Fibroblast of villous mesenchyme (primary cell): ENCODE results near the gene BET1L. TPM values are rescaled to one million over a fixed set of nuclear protein-coding genes. Genes with fewer than 3 reads are reported as not detected.
A peak's percentile ranks its signal among the peaks of the same experiment; 100 is the strongest.

Source experiments
- DNase-seq: peaks from one replicate; pipeline ENCODE4 v3.0.0-alpha.2; 2010; ENCODE audit warnings: low read depth
- H3K4me3 ChIP-seq: 2 replicates; pipeline ENCODE4 v1.5.1; 2011; ENCODE audit warnings: low read depth, mild to moderate bottlenecking, low read length
- CTCF ChIP-seq: IDR thresholded peaks from 2 replicates; pipeline ENCODE4 v1.5.1; 2012; ENCODE audit warnings: low read depth, mild to moderate bottlenecking, low read length; ENCODE audit not compliant: insufficient read depth
- total RNA-seq: library from RNA; depleted of rRNA; stranded (reverse); fragments of >200 nt; gene quantifications from 2 replicates; pipeline ENCODE4 v1.2.3, GENCODE V29; 2012

Gene BET1L
- total RNA-seq, 1 donor, result 22.0 TPM

- DNase-seq, result peak; percentile 80
- TF ChIP-seq CTCF, result no peak
- H3K4me3 ChIP-seq, result peak within 1 kb of the TSS; percentile 99
These were observed 29.9 kb upstream of the BET1L start, which contains the start of gene PSMD13 for GRCh38 chr11:236774-237767. TSS of gene PSMD13 (plus strand) at chr11:236976. CDS start at chr11:237050, 74 bp downstream.

DNA sequence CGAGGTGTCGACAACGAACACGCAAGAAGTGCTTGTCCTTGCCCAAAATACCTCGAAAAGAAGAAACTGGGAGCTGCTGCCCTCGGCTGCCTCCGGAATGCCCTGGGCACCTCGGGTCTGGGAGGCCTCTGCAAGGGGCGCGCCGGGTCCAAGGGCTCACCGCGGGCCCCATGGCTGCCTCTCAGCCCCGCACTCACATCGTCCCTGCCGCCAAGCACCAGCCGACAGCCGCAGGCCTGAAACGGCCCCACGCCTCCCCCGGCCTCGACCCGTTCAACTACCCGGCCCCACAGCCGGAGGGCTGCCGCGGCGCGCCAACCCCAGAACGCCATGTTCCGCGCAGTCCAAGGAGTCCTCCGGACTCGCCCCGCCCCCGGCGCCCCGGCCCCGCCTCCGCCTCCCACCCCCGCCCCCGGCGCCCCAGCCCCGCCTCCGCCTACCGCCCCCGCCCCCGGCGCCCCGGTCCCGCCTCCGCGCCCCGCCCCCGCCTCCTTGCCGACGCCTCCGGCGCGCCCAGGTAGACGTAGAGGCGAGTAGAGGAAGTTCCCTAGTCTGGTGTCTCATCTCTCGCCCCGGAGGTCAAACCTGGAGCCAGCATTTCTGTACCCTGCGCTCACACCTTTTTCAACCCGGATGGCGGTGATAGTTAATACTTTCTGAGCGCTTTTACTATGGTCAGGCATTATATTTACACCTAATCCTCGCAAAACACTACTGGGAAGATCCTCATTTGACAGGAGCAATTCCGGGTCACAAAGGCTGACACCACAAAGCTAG is 29.0 kb upstream of the BET1L start, which contains the start of gene SIRT3:
Gene SIRT3, minus strand, starts transcription at position 346 of the 777 bp plus-strand sequence. Its CDS starts 14 bp downstream, at position 332.
- TF ChIP-seq CTCF, result no peak
- peak within 1 kb of the TSS; percentile 99 for H3K4me3 ChIP-seq
- peak; percentile 79 for DNase-seq

DNA sequence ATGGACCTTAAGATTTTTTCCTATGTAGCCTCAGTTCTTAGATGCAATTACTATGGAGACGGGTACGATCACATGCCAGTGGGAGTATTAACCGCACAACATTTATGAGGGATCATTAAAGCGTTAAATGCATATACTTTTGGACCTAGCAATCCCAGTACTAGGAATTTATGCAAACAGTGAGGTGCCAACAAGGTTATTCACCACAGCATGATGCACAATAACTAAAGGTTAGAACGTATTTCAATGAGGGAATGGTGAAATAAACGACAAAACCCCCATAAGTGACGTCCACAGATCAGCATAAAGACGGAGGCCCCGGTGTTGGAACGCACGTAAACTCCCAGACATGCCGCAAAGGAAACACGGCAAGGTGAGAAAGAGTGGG is 28.4 kb upstream of the BET1L start:
- peak; percentile 48 for DNase-seq
- TF ChIP-seq CTCF, result no peak
- H3K4me3 ChIP-seq, result peak overlapping the region; percentile 99

DNA sequence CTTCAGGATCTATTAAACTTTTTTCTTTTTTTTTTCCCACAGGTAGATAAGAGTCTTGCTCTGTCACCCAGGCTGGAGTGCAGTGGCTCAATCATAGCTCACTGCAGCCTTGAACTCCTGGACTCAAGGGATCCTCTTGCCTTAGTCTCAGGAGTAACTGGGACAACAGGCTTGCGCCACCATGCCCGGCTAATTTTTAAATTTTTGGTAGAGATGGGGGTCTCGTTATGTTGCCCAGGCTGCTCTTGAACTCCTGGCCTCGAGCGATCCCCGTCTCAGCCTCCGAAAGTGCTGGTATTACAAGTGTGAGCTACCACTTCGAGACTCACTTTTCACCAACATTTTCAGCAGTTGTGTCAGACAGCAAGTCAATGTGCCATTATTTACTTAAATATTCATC is 28.0 kb upstream of the BET1L start:
- no peak for TF ChIP-seq CTCF
- H3K4me3 ChIP-seq, result peak overlapping the region; percentile 99
- DNase-seq, result no peak

DNA sequence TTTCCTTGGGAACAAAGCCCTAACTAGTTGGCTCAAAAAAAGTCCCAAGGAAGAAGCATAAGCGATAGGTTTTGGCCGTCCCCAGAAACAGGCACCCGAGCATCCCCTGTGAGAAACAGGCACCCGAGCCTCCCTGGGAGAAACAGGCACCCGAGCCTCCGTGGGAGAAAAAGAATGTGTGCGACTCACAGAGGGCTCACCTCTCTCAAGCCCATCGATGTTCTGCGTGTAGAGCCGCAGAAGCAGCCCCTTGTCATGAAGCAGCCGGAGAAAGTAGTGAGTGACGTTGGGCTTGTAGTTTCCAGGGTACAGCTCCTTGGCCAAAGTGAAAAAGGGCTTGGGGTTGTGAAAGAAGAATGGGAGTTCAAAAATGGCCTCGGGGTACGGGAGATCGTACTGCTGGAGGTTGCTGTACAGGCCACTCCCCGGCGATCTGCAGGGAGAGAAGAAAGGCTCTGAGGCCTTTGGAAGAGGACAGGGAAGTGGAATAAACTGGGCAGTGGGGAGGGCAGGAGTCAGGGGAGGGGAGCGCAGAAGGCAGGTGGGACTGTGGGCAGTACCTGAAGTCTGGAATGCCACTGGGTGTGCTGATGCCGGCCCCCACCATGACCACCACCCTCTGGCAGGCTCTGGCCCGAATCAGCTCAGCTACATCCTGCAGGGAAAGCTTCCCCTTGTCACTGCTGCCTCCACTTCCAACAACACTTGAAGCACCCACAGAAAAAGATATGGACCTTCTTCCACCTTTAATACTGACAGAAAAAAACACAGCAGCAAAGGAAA is 25.8 kb upstream of the BET1L start:
- H3K4me3 ChIP-seq, result no peak overlapping the region
- no peak for TF ChIP-seq CTCF
- DNase-seq, result no peak

- no peak for TF ChIP-seq CTCF
- H3K4me3 ChIP-seq, result no peak overlapping the region
- no peak for DNase-seq
These were observed 23.2 kb upstream of the BET1L start for GRCh38 chr11:230431-230830.
